HPDE6-E6E7 (cell line): ENCODE measurements around the gene TTC39C.

Source experiments
- DNase-seq: peaks from one replicate; pipeline ENCODE4 v3.0.0; 2011; ENCODE audit warnings: missing footprints; ENCODE audit errors: extremely low spot score

The TTC39C gene

GRCh38 chr18:23992089-23992940, 22.2 kb upstream of the TTC39C start:
- peak; percentile 55 for DNase-seq

GRCh38 chr18:23992941-23993280, 21.6 kb upstream of the TTC39C start:
- DNase-seq: no peak

- peak; percentile 64 for DNase-seq
Measured at GRCh38 chr18:23994361-23994902, 20.1 kb upstream of the TTC39C start.

GRCh38 chr18:23995180-23995579, 19.4 kb upstream of the TTC39C start:
- no peak for DNase-seq

GRCh38 chr18:23998018-23998417, 16.5 kb upstream of the TTC39C start:
- no peak for DNase-seq

GRCh38 chr18:23998820-23999219, 15.7 kb upstream of the TTC39C start:
- peak; percentile 79 for DNase-seq

GRCh38 chr18:24000613-24001490, 13.7 kb upstream of the TTC39C start:
- DNase-seq: no peak

GRCh38 chr18:24002479-24002878, 12.1 kb upstream of the TTC39C start:
- DNase-seq: no peak

- DNase-seq: no peak
Measured at GRCh38 chr18:24003288-24003687, 11.3 kb upstream of the TTC39C start.

GRCh38 chr18:24003903-24004640, 10.5 kb upstream of the TTC39C start:
- DNase-seq: no peak

GRCh38 chr18:24006712-24007313, 7.7 kb upstream of the TTC39C start:
- no peak for DNase-seq

- DNase-seq: no peak
Measured at GRCh38 chr18:24009246-24009645, 5.3 kb upstream of the TTC39C start.

- DNase-seq: no peak
Measured at GRCh38 chr18:24009651-24010333, 4.8 kb upstream of the TTC39C start.

GRCh38 chr18:24010673-24011072, 3.9 kb upstream of the TTC39C start:
- no peak for DNase-seq

- no peak for DNase-seq
Measured at GRCh38 chr18:24011123-24011917, 3.2 kb upstream of the TTC39C start.

- no peak for DNase-seq
Measured at GRCh38 chr18:24013051-24013450, 1.5 kb upstream of the TTC39C start.

- peak; percentile 28 for DNase-seq
Measured at GRCh38 chr18:24014986-24015638, 558 bp downstream of the TTC39C start.

- no peak for DNase-seq
Measured at GRCh38 chr18:24015639-24016631, 1.4 kb downstream of the TTC39C start.
